Fibroblast of skin of left biceps (primary cell): Measurements from ENCODE around the gene BEND4.
"Not testable (repeated sequence)": the region's sequence is repeated elsewhere in the genome, so short reads cannot be mapped to it uniquely, and the experiment has no call there.

Experiments used
- DNase-seq, 2 experiments: peaks; one replicate each; pipeline ENCODE4 v3.0.0-alpha.2; 2013; ENCODE audit warnings: low read depth in 2 of 2

The BEND4 gene

GRCh38 chr4:42152507-42153504 is at the start of gene BEND4:
BEND4 (minus strand) TSS chr4:42152655; CDS start chr4:42152143, 512 bp downstream.
- no peak for DNase-seq

GRCh38 chr4:42197341-42197740 is 44.9 kb upstream of the BEND4 start:
- DNase-seq, result no peak

- no peak for DNase-seq
Observed at GRCh38 chr4:42172921-42173320, 20.5 kb upstream of the BEND4 start.

GRCh38 chr4:42172128-42172790 is 19.8 kb upstream of the BEND4 start:
- no peak for DNase-seq

GRCh38 chr4:42167709-42168108 is 15.3 kb upstream of the BEND4 start:
- no peak for DNase-seq

GRCh38 chr4:42166186-42166585 is 13.7 kb upstream of the BEND4 start:
- DNase-seq, result not testable (repeated sequence)

GRCh38 chr4:42159271-42160001 is 7.0 kb upstream of the BEND4 start:
- DNase-seq, result no peak

GRCh38 chr4:42151568-42152506 is 618 bp downstream of the BEND4 start:
- no peak for DNase-seq

- no peak for DNase-seq
Observed at GRCh38 chr4:42150653-42151567, 1.5 kb downstream of the BEND4 start.

GRCh38 chr4:42149004-42149403 is 3.5 kb downstream of the BEND4 start:
- DNase-seq, result no peak

- no peak for DNase-seq
Observed at GRCh38 chr4:42148425-42148824, 4.0 kb downstream of the BEND4 start.

- no peak for DNase-seq
Observed at GRCh38 chr4:42144028-42144427, 8.4 kb downstream of the BEND4 start.

- DNase-seq, result no peak
Observed at GRCh38 chr4:42142591-42142990, 9.9 kb downstream of the BEND4 start.

GRCh38 chr4:42136371-42136770 is 16.1 kb downstream of the BEND4 start:
- no peak for DNase-seq

- DNase-seq, result no peak
Observed at GRCh38 chr4:42133006-42133405, 19.4 kb downstream of the BEND4 start.

- no peak for DNase-seq
Observed at GRCh38 chr4:42132099-42132498, 20.4 kb downstream of the BEND4 start.

GRCh38 chr4:42123071-42123644 is 29.3 kb downstream of the BEND4 start:
- no peak for DNase-seq

GRCh38 chr4:42122237-42122636 is 30.2 kb downstream of the BEND4 start:
- no peak for DNase-seq

GRCh38 chr4:42119886-42120285 is 32.6 kb downstream of the BEND4 start:
- DNase-seq, result no peak

- no peak for DNase-seq
Observed at GRCh38 chr4:42112846-42113245, 39.6 kb downstream of the BEND4 start.
